HG03139 (cell line): Measurements from ENCODE around the gene ZDHHC8.

ENCODE experiments used
- ATAC-seq: cut with Tn5 transposase; IDR thresholded peaks from one replicate; pipeline ENCODE4 v1.9.1; 2021; ENCODE audit not compliant: unreplicated experiment

Gene ZDHHC8

GRCh38 chr22:20113551-20114310, 17.9 kb upstream of the ZDHHC8 start:
- no peak for ATAC-seq

- ATAC-seq, result no peak
Observed at GRCh38 chr22:20114506-20115475, 16.8 kb upstream of the ZDHHC8 start.

- ATAC-seq, result no peak
Observed at GRCh38 chr22:20115691-20116375, 15.8 kb upstream of the ZDHHC8 start, which contains the start of gene RANBP1. Gene RANBP1 (plus strand): TSS chr22:20116104. CDS start chr22:20116185, 81 bp downstream.

GRCh38 chr22:20116376-20116950, 15.1 kb upstream of the ZDHHC8 start:
- ATAC-seq, result no peak

GRCh38 chr22:20116951-20117632, 14.5 kb upstream of the ZDHHC8 start, which contains the start of gene TRMT2A:
Gene TRMT2A (minus strand): TSS chr22:20117226. CDS start chr22:20116906, 320 bp downstream.
- ATAC-seq, result peak; percentile 65

- ATAC-seq, result peak; percentile 23
Observed at GRCh38 chr22:20117633-20118299, 13.8 kb upstream of the ZDHHC8 start.

GRCh38 chr22:20118300-20119020, 13.1 kb upstream of the ZDHHC8 start:
- no peak for ATAC-seq

- no peak for ATAC-seq
Observed at GRCh38 chr22:20121856-20122415, 9.7 kb upstream of the ZDHHC8 start.

GRCh38 chr22:20123366-20124082, 8.1 kb upstream of the ZDHHC8 start:
- ATAC-seq, result no peak

GRCh38 chr22:20124083-20124787, 7.4 kb upstream of the ZDHHC8 start:
- no peak for ATAC-seq

GRCh38 chr22:20125201-20126174, 6.1 kb upstream of the ZDHHC8 start:
- no peak for ATAC-seq

GRCh38 chr22:20126284-20127029, 5.1 kb upstream of the ZDHHC8 start:
- no peak for ATAC-seq

GRCh38 chr22:20127318-20127868, 4.2 kb upstream of the ZDHHC8 start:
- no peak for ATAC-seq

- no peak for ATAC-seq
Observed at GRCh38 chr22:20127869-20128618, 3.6 kb upstream of the ZDHHC8 start.

- ATAC-seq, result no peak
Observed at GRCh38 chr22:20128619-20128901, 3.0 kb upstream of the ZDHHC8 start.
